HCT116 (cell line): Measurements from ENCODE around the gene CSK. TPM values are rescaled to one million over a fixed set of nuclear protein-coding genes. Genes with fewer than 3 reads are reported as not detected.

Experiments used
- ATAC-seq: fragments of 200-7000 bp; cut with Tn5 transposase; 2 replicates; pipeline ENCODE4 v1.9.1; 2020; ENCODE audit warnings: mild to moderate bottlenecking, moderate library complexity
- BruUV-seq: library from RNA; stranded (reverse); fragments of 400-500 nt; replicated peaks from 2 replicates; lab custom pipeline; 2021; lab: Mats Ljungman, UMichigan
- CTCF ChIA-PET: fragments of 300-600 bp; sonication (Branson Sonifier 250); formaldehyde crosslinking; loops from one replicate; lab custom pipeline; 2021; ENCODE audit warnings: antibody characterized with exemption; lab: Charles Lee
- POLR2A ChIA-PET: fragments of 300-600, 350-600 bp; sonication (Branson Sonifier 250); formaldehyde crosslinking; loops from one replicate; lab custom pipeline; 2021; ENCODE audit warnings: antibody characterized with exemption; lab: Charles Lee
- RAD21 ChIA-PET, 2 experiments: fragments of 300-600 bp; sonication (Branson Sonifier 250); formaldehyde crosslinking; loops; one replicate each; lab custom pipeline; 2023; ENCODE audit warnings: low total read pairs in 2 of 2; ENCODE audit not compliant: uncharacterized antibody in 2 of 2, unreplicated experiment in 2 of 2, low non-redundant PET in 1 of 2; lab: Charles Lee
- DNase-seq: peaks from one replicate; pipeline ENCODE4 v3.0.0-alpha.2; 2010; ENCODE audit warnings: low read depth, low spot score
- H2AFZ ChIP-seq: fragments of 200-600 bp; shearing (Covaris generic), sonication (generic); 2 replicates; pipeline ENCODE4 v1.6.1; 2017; ENCODE audit warnings: low read depth, mixed run types, mixed read lengths, antibody characterized with exemption, low read length; ENCODE audit not compliant: poor library complexity, severe bottlenecking
- H3K27ac ChIP-seq: 2 replicates; pipeline ENCODE4 v1.5.1; 2012; ENCODE audit warnings: low read depth, low read length
- H3K27me3 ChIP-seq: fragments of 200-600 bp; sonication (generic); 2 replicates; pipeline ENCODE4 v1.6.1; 2016; ENCODE audit warnings: mixed run types, low read length, mixed read lengths; ENCODE audit not compliant: insufficient read depth
- H3K36me3 ChIP-seq, 2 experiments: fragments of 200-500 bp in 1 of 2; fragments of 200-600 bp in 1 of 2; sonication (Bioruptor generic) in 1 of 2; sonication (generic) in 1 of 2; 2 replicates each; pipeline versions ENCODE4 v1.5.1 to v1.6.1; 2014 to 2016; ENCODE audit warnings: low read length in 2 of 2, inconsistent platforms in 1 of 2, mixed read lengths in 1 of 2, mixed run types in 1 of 2; ENCODE audit not compliant: insufficient read depth in 2 of 2, control insufficient read depth in 1 of 2
- H3K4me1 ChIP-seq, 2 experiments: fragments of 200-600 bp in 1 of 2; sonication (generic) in 1 of 2; 2 replicates each; pipeline versions ENCODE4 v1.5.1 to v1.6.1; 2012 to 2017; ENCODE audit warnings: low read length in 2 of 2, inconsistent platforms in 1 of 2, mild to moderate bottlenecking in 1 of 2, mixed read lengths in 1 of 2, mixed run types in 1 of 2, moderate library complexity in 1 of 2; ENCODE audit not compliant: insufficient read depth in 2 of 2, control insufficient read depth in 1 of 2
- H3K4me2 ChIP-seq: fragments of 200-600 bp; sonication (generic); 2 replicates; pipeline ENCODE4 v1.6.1; 2017; ENCODE audit warnings: mixed run types, low read length, mixed read lengths
- H3K4me3 ChIP-seq, 2 experiments: fragments of 200-600 bp in 1 of 2; sonication (generic) in 1 of 2; replicated peaks in 1 of 2; 2 replicates each; pipeline ENCODE4 v1.5.1; 2011 to 2016; ENCODE audit warnings: low read length in 2 of 2, control low read depth in 1 of 2, low read depth in 1 of 2, mild to moderate bottlenecking in 1 of 2, mixed read lengths in 1 of 2, mixed run types in 1 of 2
- H3K79me2 ChIP-seq: fragments of 200-600 bp; sonication (generic); 2 replicates; pipeline ENCODE4 v1.6.1; 2017; ENCODE audit warnings: mild to moderate bottlenecking, mixed run types, low read length, moderate library complexity, mixed read lengths; ENCODE audit not compliant: insufficient read depth
- H3K9ac ChIP-seq: fragments of 200-600 bp; sonication (generic); 2 replicates; pipeline ENCODE4 v1.6.1; 2016; ENCODE audit warnings: low read length, mixed read lengths
- H3K9me2 ChIP-seq: fragments of 200-600 bp; sonication (generic), shearing (Covaris generic); 2 replicates; pipeline ENCODE4 v1.6.1; 2017; ENCODE audit warnings: mixed run types, mild to moderate bottlenecking, moderate library complexity; ENCODE audit not compliant: insufficient read depth
- H3K9me3 ChIP-seq, 2 experiments: fragments of 200-500 bp in 1 of 2; fragments of 200-600 bp in 1 of 2; sonication (Bioruptor generic) in 1 of 2; sonication (generic) in 1 of 2; 2 replicates each; pipeline ENCODE4 v1.6.1; 2014 to 2017; ENCODE audit warnings: low read length in 2 of 2, mixed read lengths in 2 of 2, inconsistent platforms in 1 of 2, low read depth in 1 of 2, mild to moderate bottlenecking in 1 of 2, mixed run types in 1 of 2, moderate library complexity in 1 of 2; ENCODE audit not compliant: control insufficient read depth in 1 of 2, insufficient read depth in 1 of 2
- H4K20me1 ChIP-seq: fragments of 200-600 bp; sonication (generic), shearing (Covaris generic); 2 replicates; pipeline ENCODE4 v1.6.1; 2017; ENCODE audit warnings: mixed run types, mild to moderate bottlenecking, moderate library complexity; ENCODE audit not compliant: insufficient read depth
- ATF3 ChIP-seq: IDR thresholded peaks from 2 replicates; pipeline ENCODE4 v1.6.1; 2012
- ELF1 ChIP-seq: IDR thresholded peaks from 2 replicates; pipeline ENCODE4 v1.6.1; 2012; ENCODE audit warnings: low read depth, borderline replicate concordance
- FOSL1 ChIP-seq: IDR thresholded peaks from 2 replicates; pipeline ENCODE4 v1.6.1; 2012; ENCODE audit warnings: low read depth
- POLR2A ChIP-seq: IDR thresholded peaks from 2 replicates; pipeline ENCODE4 v1.7.0; 2011; ENCODE audit warnings: borderline replicate concordance; ENCODE audit not compliant: insufficient read depth, insufficient read length; ENCODE audit errors: extremely low read depth
- POLR2AphosphoS5 ChIP-seq: IDR thresholded peaks from 2 replicates; pipeline ENCODE4 v1.6.1; 2011; ENCODE audit warnings: mild to moderate bottlenecking, low read depth, low read length, moderate library complexity
- RAD21 ChIP-seq: IDR thresholded peaks from 2 replicates; pipeline ENCODE4 v1.6.1; 2012; ENCODE audit warnings: low read depth, mild to moderate bottlenecking
- SIN3A ChIP-seq: IDR thresholded peaks from 2 replicates; pipeline ENCODE4 v1.6.1; 2012; ENCODE audit warnings: low read depth
- SP1 ChIP-seq: IDR thresholded peaks from 2 replicates; pipeline ENCODE4 v1.6.1; 2012; ENCODE audit warnings: low read depth
- SRF ChIP-seq: IDR thresholded peaks from 2 replicates; pipeline ENCODE4 v1.6.1; 2012; ENCODE audit warnings: low read depth
- TCF7L2 ChIP-seq: IDR thresholded peaks from 2 replicates; pipeline ENCODE4 v1.7.0; 2011; ENCODE audit warnings: borderline replicate concordance, inconsistent platforms; ENCODE audit not compliant: insufficient read depth, insufficient read length; ENCODE audit errors: extremely low read depth
- YY1 ChIP-seq: IDR thresholded peaks from 2 replicates; pipeline ENCODE4 v1.6.1; 2011; ENCODE audit warnings: low read length, low read depth, moderate library complexity, mild to moderate bottlenecking; ENCODE audit not compliant: insufficient replicate concordance; ENCODE audit errors: extremely low read depth
- ZFX ChIP-seq: fragments of 450-650 bp; IDR thresholded peaks from 2 replicates; pipeline ENCODE4 v1.6.1; 2017
- ZNF274 ChIP-seq: fragments of 200-500 bp; sonication (Bioruptor generic); IDR thresholded peaks from 2 replicates; pipeline ENCODE4 v1.6.1; 2014; ENCODE audit warnings: mild to moderate bottlenecking, low read depth, low read length, inconsistent platforms
- intact Hi-C: fragments of 100-400 bp; cut with micrococcal nuclease; formaldehyde crosslinking; loops from 2 replicates; pipeline ENCODE4 v1.10.0; 2022
- total RNA-seq: library from RNA; stranded (reverse); gene quantifications from one replicate; pipeline ENCODE4 v1.2.1, GENCODE V29; 2021; ENCODE audit not compliant: unreplicated experiment
- TF ChIP-seq, protein P1 (sequence below): IDR thresholded peaks from 2 replicates; pipeline ENCODE4 v1.6.1; 2011; ENCODE audit warnings: mild to moderate bottlenecking, low read length, moderate library complexity; ENCODE audit not compliant: insufficient replicate concordance; ENCODE audit errors: extremely low read depth
- TF ChIP-seq, protein P2 (sequence below), 3 experiments: fragments of 200-600 bp in 1 of 3; sonication (generic) in 1 of 3; IDR thresholded peaks in 2 of 3; conservative IDR thresholded peaks in 1 of 3; 2 replicates each; pipeline ENCODE4 v1.5.1; 2012 to 2017; ENCODE audit warnings: low read depth in 2 of 3, low read length in 2 of 3, antibody characterized with exemption in 1 of 3, borderline replicate concordance in 1 of 3, control low read depth in 1 of 3, mild to moderate bottlenecking in 1 of 3, mixed read lengths in 1 of 3, mixed run types in 1 of 3, moderate library complexity in 1 of 3; ENCODE audit not compliant: insufficient read depth in 1 of 3

The CSK gene
- total RNA-seq, 1 experiment from 2014 or later: 72.2 TPM

DNA sequence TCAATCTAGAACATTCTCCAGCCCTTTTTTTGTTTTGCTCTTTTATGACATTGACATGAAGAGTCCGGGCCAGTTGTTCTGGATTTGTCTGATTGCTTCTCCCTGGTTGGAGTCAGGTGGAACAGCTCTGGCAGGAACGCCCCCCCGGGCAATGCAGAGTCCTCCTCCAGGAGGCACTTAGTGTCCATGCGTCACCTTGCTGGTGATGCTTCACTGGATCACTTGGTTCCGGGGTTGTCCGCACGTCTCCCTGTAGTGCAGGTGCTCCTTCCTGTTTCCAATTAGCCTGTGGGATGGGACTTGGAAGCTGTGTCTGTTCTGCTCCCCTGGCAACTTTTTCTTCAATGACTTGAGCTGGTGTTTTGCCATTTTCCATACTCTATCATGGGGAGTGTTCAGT is 9.8 kb downstream of the CSK start:
- Histone ChIP-seq H3K4me2 (no peak overlapping the region), H3K36me3 (no peaks in the 10 kb centered on the region; a peak in 1 of 4 replicates), H3K4me3 (no peak overlapping the region), H3K9ac (no peak overlapping the region), H4K20me1 (peaks cover 12% of the 10 kb centered on the region; the same call in 1 of the 2 replicates), H3K27me3 (no peaks in the 10 kb centered on the region), H2AFZ (no peak overlapping the region), H3K79me2 (peaks cover 71% of the 10 kb centered on the region), H3K4me1 (peaks cover 11 to 30% of the 10 kb centered on the region in 2 experiments), H3K9me2 (no peaks in the 10 kb centered on the region), H3K27ac (no peak overlapping the region), H3K9me3 (no peaks in the 10 kb centered on the region)
- CTCF ChIA-PET: no interaction called here
- TF ChIP-seq ZFX (no peak), ELF1 (no peak), FOSL1 (no peak), TCF7L2 (no peak), POLR2AphosphoS5 (no peak), SRF (no peak), POLR2A (no peak), SIN3A (no peak), SP1 (no peak), ATF3 (no peak), YY1 (no peak), ZNF274 (no peak), RAD21 (no peak)
- TF ChIP-seq, protein P1, sequence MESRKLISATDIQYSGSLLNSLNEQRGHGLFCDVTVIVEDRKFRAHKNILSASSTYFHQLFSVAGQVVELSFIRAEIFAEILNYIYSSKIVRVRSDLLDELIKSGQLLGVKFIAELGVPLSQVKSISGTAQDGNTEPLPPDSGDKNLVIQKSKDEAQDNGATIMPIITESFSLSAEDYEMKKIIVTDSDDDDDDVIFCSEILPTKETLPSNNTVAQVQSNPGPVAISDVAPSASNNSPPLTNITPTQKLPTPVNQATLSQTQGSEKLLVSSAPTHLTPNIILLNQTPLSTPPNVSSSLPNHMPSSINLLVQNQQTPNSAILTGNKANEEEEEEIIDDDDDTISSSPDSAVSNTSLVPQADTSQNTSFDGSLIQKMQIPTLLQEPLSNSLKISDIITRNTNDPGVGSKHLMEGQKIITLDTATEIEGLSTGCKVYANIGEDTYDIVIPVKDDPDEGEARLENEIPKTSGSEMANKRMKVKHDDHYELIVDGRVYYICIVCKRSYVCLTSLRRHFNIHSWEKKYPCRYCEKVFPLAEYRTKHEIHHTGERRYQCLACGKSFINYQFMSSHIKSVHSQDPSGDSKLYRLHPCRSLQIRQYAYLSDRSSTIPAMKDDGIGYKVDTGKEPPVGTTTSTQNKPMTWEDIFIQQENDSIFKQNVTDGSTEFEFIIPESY: no peak
- TF ChIP-seq, protein P2, sequence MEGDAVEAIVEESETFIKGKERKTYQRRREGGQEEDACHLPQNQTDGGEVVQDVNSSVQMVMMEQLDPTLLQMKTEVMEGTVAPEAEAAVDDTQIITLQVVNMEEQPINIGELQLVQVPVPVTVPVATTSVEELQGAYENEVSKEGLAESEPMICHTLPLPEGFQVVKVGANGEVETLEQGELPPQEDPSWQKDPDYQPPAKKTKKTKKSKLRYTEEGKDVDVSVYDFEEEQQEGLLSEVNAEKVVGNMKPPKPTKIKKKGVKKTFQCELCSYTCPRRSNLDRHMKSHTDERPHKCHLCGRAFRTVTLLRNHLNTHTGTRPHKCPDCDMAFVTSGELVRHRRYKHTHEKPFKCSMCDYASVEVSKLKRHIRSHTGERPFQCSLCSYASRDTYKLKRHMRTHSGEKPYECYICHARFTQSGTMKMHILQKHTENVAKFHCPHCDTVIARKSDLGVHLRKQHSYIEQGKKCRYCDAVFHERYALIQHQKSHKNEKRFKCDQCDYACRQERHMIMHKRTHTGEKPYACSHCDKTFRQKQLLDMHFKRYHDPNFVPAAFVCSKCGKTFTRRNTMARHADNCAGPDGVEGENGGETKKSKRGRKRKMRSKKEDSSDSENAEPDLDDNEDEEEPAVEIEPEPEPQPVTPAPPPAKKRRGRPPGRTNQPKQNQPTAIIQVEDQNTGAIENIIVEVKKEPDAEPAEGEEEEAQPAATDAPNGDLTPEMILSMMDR (IDR thresholded peaks at IDR 0.05 in 2 of 3, conservative IDR thresholded peaks at IDR 0.05 in 1 of 3; ENCODE audit: borderline replicate concordance in 1 of 3, insufficient read depth in 1 of 3, low read depth in 2 of 3, low read length in 2 of 3): no peak
- no TSS peak for BruUV-seq
- no peak for DNase-seq
- POLR2A ChIA-PET: no interaction called here
- RAD21 ChIA-PET: no interaction called here
- intact Hi-C loops: no loop called here
- no peak for ATAC-seq
